Thoracic aorta (tissue), 2 donors: ENCODE measurements around the gene KDM6A. TPM values are rescaled to one million over a fixed set of nuclear protein-coding genes. Genes with fewer than 3 reads are reported as not detected.

Experiments
- ATAC-seq: fragments of 150-250 bp; one replicate; pipeline ENCODE4 v1.8.0; 2017; ENCODE audit warnings: low read depth; ENCODE audit not compliant: insufficient number of reproducible peaks, low FRiP score
- DNase-seq: peaks from one replicate; pipeline ENCODE4 v3.0.0-alpha.2; 2020; ENCODE audit warnings: low spot score
- H3K27ac ChIP-seq, 2 donors: fragments of 200-600 bp; sonication (generic); 1 replicate in 1 of 2; 2 replicates in 1 of 2; pipeline ENCODE4 v1.5.1; 2016; ENCODE audit warnings: mild to moderate bottlenecking in 2 of 2, moderate library complexity in 2 of 2
- H3K27me3 ChIP-seq: fragments of 200-600 bp; sonication (generic); replicated peaks from 2 replicates; pipeline ENCODE4 v1.6.0; 2016; ENCODE audit warnings: mild to moderate bottlenecking; ENCODE audit not compliant: insufficient read depth
- H3K36me3 ChIP-seq: fragments of 200-600 bp; sonication (generic); one replicate; pipeline ENCODE4 v1.5.1; 2016
- H3K4me1 ChIP-seq, 2 donors: fragments of 200-600 bp; sonication (generic); 1 replicate in 1 of 2; 2 replicates in 1 of 2; pipeline versions ENCODE4 v1.5.1 to v1.6.0; 2016; ENCODE audit warnings: low read depth in 2 of 2, mild to moderate bottlenecking in 1 of 2; ENCODE audit not compliant: control insufficient read depth in 1 of 2
- H3K4me3 ChIP-seq: fragments of 200-600 bp; sonication (generic); 2 replicates; pipeline ENCODE4 v1.5.1; 2016; ENCODE audit warnings: mild to moderate bottlenecking
- H3K9me3 ChIP-seq: fragments of 200-600 bp; sonication (generic); 2 replicates; pipeline ENCODE4 v1.5.1; 2016
- CTCF ChIP-seq: fragments of 200-600 bp; sonication (generic); IDR thresholded peaks from one replicate; pipeline ENCODE4 v1.5.1; 2019; ENCODE audit warnings: antibody characterized with exemption
- total RNA-seq, 2 donors: library from RNA; depleted of rRNA; stranded (reverse); fragments of >200 nt; gene quantifications; one replicate each; pipeline versions ENCODE4 v1.1.0 to v1.2.3, GENCODE V29; 2016

The KDM6A gene
- total RNA-seq, 2 donors from 2014 or later: 18.3 to 26.9 TPM

- Histone ChIP-seq H3K9me3 (no peaks in the 10 kb centered on the region), H3K4me3 (no peak overlapping the region), H3K4me1 (no peaks in the 10 kb centered on the region), H3K27me3 (no peaks in the 10 kb centered on the region), H3K27ac (no peak overlapping the region), H3K36me3 (no peaks in the 10 kb centered on the region)
- no peak for ATAC-seq
- no peak for TF ChIP-seq CTCF
- no peak for DNase-seq
These were observed 54.4 kb downstream of the KDM6A start for GRCh38 chrX:44927398-44927797.

- H3K27ac ChIP-seq: no peak overlapping the region
These were observed 58.5 kb downstream of the KDM6A start for GRCh38 chrX:44931441-44931973.

GRCh38 chrX:44935172-44935571, 62.2 kb downstream of the KDM6A start:
- DNase-seq (no peak), ATAC-seq (no peak)
- no peaks in the 10 kb centered on the region for H3K36me3 ChIP-seq
- TF ChIP-seq CTCF: no peak
- H3K4me3 ChIP-seq: no peak overlapping the region
- H3K9me3 ChIP-seq: no peaks in the 10 kb centered on the region
- H3K27me3 ChIP-seq: no peaks in the 10 kb centered on the region
- no peaks in the 10 kb centered on the region for H3K4me1 ChIP-seq
- H3K27ac ChIP-seq: no peak overlapping the region

More at GRCh38 chrX:44931441-44931973, 58.5 kb downstream of the KDM6A start:
- no peaks in the 10 kb centered on the region for H3K36me3 ChIP-seq
- H3K4me3 ChIP-seq: no peak overlapping the region
- ATAC-seq (no peak), DNase-seq (no peak)
- no peak for TF ChIP-seq CTCF
- no peaks in the 10 kb centered on the region for H3K27me3 ChIP-seq
- H3K4me1 ChIP-seq: no peaks in the 10 kb centered on the region
- no peaks in the 10 kb centered on the region for H3K9me3 ChIP-seq

GRCh38 chrX:44935640-44936039, 62.7 kb downstream of the KDM6A start:
- Histone ChIP-seq H3K27ac (no peak overlapping the region), H3K9me3 (no peaks in the 10 kb centered on the region), H3K4me3 (no peak overlapping the region), H3K27me3 (no peaks in the 10 kb centered on the region), H3K36me3 (no peaks in the 10 kb centered on the region), H3K4me1 (no peaks in the 10 kb centered on the region)
- no peak for TF ChIP-seq CTCF
- ATAC-seq (no peak), DNase-seq (no peak)

- no peak overlapping the region for H3K27ac ChIP-seq
- ATAC-seq: no peak
- DNase-seq: no peak
- no peaks in the 10 kb centered on the region for H3K27me3 ChIP-seq
- H3K4me1 ChIP-seq: no peaks in the 10 kb centered on the region
- peak overlapping the region; percentile 5 for H3K4me3 ChIP-seq
- H3K36me3 ChIP-seq: no peaks in the 10 kb centered on the region
- no peaks in the 10 kb centered on the region for H3K9me3 ChIP-seq
- no peak for TF ChIP-seq CTCF
These were observed 64.6 kb downstream of the KDM6A start for GRCh38 chrX:44937606-44938005.
